Heart right ventricle (tissue), 16 donors: Measurements from ENCODE around the gene PFKFB2. TPM values are rescaled to one million over a fixed set of nuclear protein-coding genes. Genes with fewer than 3 reads are reported as not detected.

Experiments
- ATAC-seq, 8 donors: fragments of 200-7000 bp; cut with Tn5 transposase; one replicate each; pipeline ENCODE4 v1.9.1; 2020; ENCODE audit warnings: mild to moderate bottlenecking in 8 of 8, moderate library complexity in 8 of 8, moderate number of reproducible peaks in 1 of 8
- DNase-seq, 2 donors: peaks; one replicate each; pipeline ENCODE4 v3.0.0-alpha.2; 2020
- H3K27ac ChIP-seq, 10 donors: fragments of 200-600 bp; sonication (generic) in 2 of 10; one replicate each; pipeline versions ENCODE4 v1.5.0 to v1.8.0; 2020 to 2022; ENCODE audit warnings: mild to moderate bottlenecking in 3 of 10
- H3K27me3 ChIP-seq, 7 donors: fragments of 200-600 bp; one replicate each; pipeline ENCODE4 v1.8.0; 2021 to 2022; ENCODE audit warnings: mild to moderate bottlenecking in 2 of 7
- H3K36me3 ChIP-seq, 9 donors: fragments of 200-600 bp; sonication (generic) in 1 of 9; one replicate each; pipeline versions ENCODE4 v1.5.0 to v1.8.0; 2020 to 2022; ENCODE audit warnings: mild to moderate bottlenecking in 2 of 9
- H3K4me1 ChIP-seq, 9 donors: fragments of 200-600 bp; sonication (generic) in 1 of 9; one replicate each; pipeline versions ENCODE4 v1.5.0 to v1.8.0; 2020 to 2022; ENCODE audit warnings: mild to moderate bottlenecking in 4 of 9
- H3K4me3 ChIP-seq, 10 donors: fragments of 200-600 bp; sonication (generic) in 2 of 10; one replicate each; pipeline versions ENCODE4 v1.5.0 to v1.8.0; 2020 to 2022; ENCODE audit warnings: mild to moderate bottlenecking in 7 of 10, moderate library complexity in 2 of 10
- H3K9me3 ChIP-seq, 11 donors: fragments of 200-600 bp in 10 of 11; sonication (generic) in 2 of 11; one replicate each; pipeline versions ENCODE4 v1.5.0 to v1.8.0; 2013 to 2022; ENCODE audit warnings: mild to moderate bottlenecking in 2 of 11, control low read depth in 1 of 11, moderate library complexity in 1 of 11
- WGBS, 2 donors: extraction: QIAGEN DNeasy Blood & Tissue Kit; methylation state at CpG; one replicate each; pipeline ENCODE4 v1.1.7; 2013; ENCODE audit warnings: inconsistent platforms in 1 of 2; 5-methylcytosine and 5-hydroxymethylcytosine counted together
- intact Hi-C, 10 donors: fragments of 100-400 bp; cut with DNase I; formaldehyde crosslinking; loops; one replicate each; pipeline versions ENCODE4 v1.11.1 to v1.14.2; 2022
- polyA plus RNA-seq, 2 donors: library from polyadenylated mRNA; stranded (reverse); fragments of 200-250 nt; gene quantifications; one replicate each; pipeline ENCODE4 v1.2.3, GENCODE V29; 2013
- total RNA-seq, 10 donors: library from RNA; stranded (reverse); fragmentation: NEBNext Ultra II Directional in 3 of 10; extraction: Animal tissue kit (Norgen Biotek cat#: 25700) in 3 of 10; gene quantifications; one replicate each; pipeline versions ENCODE4 v1.2.1 to v1.2.4, GENCODE V29; 2021 to 2023
- TF ChIP-seq, protein P1 (sequence below), 9 donors: fragments of 200-600 bp; sonication (generic) in 2 of 9; IDR thresholded peaks; one replicate each; pipeline versions ENCODE4 v1.5.0 to v1.8.0; 2021 to 2022; ENCODE audit warnings: antibody characterized with exemption in 9 of 9, mild to moderate bottlenecking in 5 of 9, moderate library complexity in 1 of 9
- donor health status: Arrhythmogenic right ventricular cardiomyopathy.
- donor health status: ischemic (EF 13 %, LVEDD 7.1; RV severe dilation, severe dysfunction).
- donor health status: healthy with polysubstance abuse.
- donor health status: DM: no; HTN: yes; CAD: no.
- donor health status: DM: no; HTN: no; CAD: no.
- donor health status: ischemic (EF 25% LVEDD 6.9; RV normal size, moderate dysfunction).
- donor health status: ischemic (EF 25% LVEDD 5.7; RV mildly dilated, moderate dysfunction).
- donor health status: healthy.
- donor health status: DM: yes; HTN: yes; CAD: no.
- donor health status: Ischemic cardiomyopathy.
- donor health status: ischemic (EF 35%, LVEDD 5.7; RV mildly dilated, moderate dysfunction).
- donor health status: nonischemic (EF 11% LVEDD 7.7; RV severe dilation, severe dysfunction).
- donor health status: DM: yes; HTN: yes; CAD: no.
- donor health status: PGD.
- donor health status: ischemic (EF 29% LVEDD 5.4; RV normal size, mild dysfunction).
- donor health status: nonischemic (EF 23%, LVEDD 6.1; RV moderate dilation, normal function).

The PFKFB2 gene
- total and polyA plus RNA-seq, 12 donors: 5.2 to 161 (median 69.2) TPM

DNA sequence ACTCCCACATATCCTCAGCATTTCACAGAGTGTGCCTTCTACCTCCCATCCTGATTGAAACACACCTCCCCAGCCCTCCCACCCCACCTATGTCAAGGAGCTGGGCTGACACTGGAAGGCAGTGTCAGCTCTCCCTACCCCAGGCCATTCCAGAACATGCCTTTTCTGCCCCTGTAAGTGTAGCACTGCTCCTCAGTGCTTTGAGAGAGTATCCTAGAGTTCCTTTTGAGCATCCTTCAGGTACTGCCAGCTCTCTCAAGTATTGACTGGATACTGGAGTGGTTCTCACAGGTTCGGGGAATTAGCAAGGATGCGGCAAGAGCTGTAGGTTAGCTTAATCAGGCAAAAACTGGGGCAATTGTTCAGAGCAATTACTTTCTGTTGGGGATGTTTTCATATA, 42.3 kb upstream of the PFKFB2 start:
- Histone ChIP-seq H3K9me3 (no peaks in the 10 kb centered on the region), H3K27ac (no peak overlapping the region), H3K36me3 (no peaks in the 10 kb centered on the region), H3K4me1 (no peaks in the 10 kb centered on the region), H3K27me3 (peaks cover 0 to 6% (median 0%) of the 10 kb centered on the region in 7 donors), H3K4me3 (no peak overlapping the region)
- intact Hi-C loops: no loop called here
- TF ChIP-seq, protein P1, sequence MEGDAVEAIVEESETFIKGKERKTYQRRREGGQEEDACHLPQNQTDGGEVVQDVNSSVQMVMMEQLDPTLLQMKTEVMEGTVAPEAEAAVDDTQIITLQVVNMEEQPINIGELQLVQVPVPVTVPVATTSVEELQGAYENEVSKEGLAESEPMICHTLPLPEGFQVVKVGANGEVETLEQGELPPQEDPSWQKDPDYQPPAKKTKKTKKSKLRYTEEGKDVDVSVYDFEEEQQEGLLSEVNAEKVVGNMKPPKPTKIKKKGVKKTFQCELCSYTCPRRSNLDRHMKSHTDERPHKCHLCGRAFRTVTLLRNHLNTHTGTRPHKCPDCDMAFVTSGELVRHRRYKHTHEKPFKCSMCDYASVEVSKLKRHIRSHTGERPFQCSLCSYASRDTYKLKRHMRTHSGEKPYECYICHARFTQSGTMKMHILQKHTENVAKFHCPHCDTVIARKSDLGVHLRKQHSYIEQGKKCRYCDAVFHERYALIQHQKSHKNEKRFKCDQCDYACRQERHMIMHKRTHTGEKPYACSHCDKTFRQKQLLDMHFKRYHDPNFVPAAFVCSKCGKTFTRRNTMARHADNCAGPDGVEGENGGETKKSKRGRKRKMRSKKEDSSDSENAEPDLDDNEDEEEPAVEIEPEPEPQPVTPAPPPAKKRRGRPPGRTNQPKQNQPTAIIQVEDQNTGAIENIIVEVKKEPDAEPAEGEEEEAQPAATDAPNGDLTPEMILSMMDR (IDR thresholded peaks at IDR 0.05): no peak
- ATAC-seq (no peak), DNase-seq (no peak)
- WGBS, 2 donors: 94 to 100% methylated on average over 2 of the region's 2 CpGs

- Histone ChIP-seq H3K4me1 (peaks cover 0 to 11% (median 0%) of the 10 kb centered on the region in 9 donors), H3K36me3 (no peaks in the 10 kb centered on the region), H3K4me3 (no peak overlapping the region), H3K27me3 (peaks cover 0 to 6% (median 0%) of the 10 kb centered on the region in 7 donors), H3K9me3 (no peaks in the 10 kb centered on the region), H3K27ac (no peak overlapping the region)
- intact Hi-C loops: no loop called here
- DNase-seq: no peak
- TF ChIP-seq, protein P1 (IDR thresholded peaks at IDR 0.05): no peak
- 66 to 73% methylated on average over 6 of the region's 6 CpGs for WGBS, 2 donors
- no peak for ATAC-seq
Observed at GRCh38 chr1:207013321-207014085, 39.6 kb upstream of the PFKFB2 start.

DNA sequence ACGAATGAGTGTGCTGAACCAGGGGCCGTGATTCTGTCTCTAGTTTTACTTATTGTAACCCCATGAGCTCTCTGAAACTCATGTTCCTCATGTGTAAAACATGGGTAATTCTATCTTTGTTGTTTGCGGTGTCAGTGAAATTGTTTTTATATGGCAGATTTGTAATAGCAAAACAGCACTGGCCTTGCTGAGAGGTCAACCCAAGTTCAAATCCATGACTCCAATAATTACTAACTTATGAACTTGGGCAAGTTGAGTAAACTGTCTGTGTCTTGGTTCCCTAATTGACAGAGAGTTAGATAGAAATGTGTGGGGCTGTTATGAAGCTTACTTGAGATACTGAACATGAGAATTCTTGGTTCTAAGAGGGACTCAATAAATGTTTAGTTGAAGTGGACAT, 38.3 kb upstream of the PFKFB2 start:
- Histone ChIP-seq H3K4me1 (peaks cover 0 to 11% (median 0%) of the 10 kb centered on the region in 9 donors), H3K27me3 (peaks cover 0 to 6% (median 0%) of the 10 kb centered on the region in 7 donors), H3K4me3 (no peak overlapping the region), H3K27ac (no peak overlapping the region), H3K36me3 (no peaks in the 10 kb centered on the region), H3K9me3 (no peaks in the 10 kb centered on the region)
- 88 to 96% methylated on average over 3 of the region's 3 CpGs for WGBS, 2 donors
- DNase-seq (no peak), ATAC-seq (no peak)
- TF ChIP-seq, protein P1 (IDR thresholded peaks at IDR 0.05): no peak
- intact Hi-C loops: no loop called here

DNA sequence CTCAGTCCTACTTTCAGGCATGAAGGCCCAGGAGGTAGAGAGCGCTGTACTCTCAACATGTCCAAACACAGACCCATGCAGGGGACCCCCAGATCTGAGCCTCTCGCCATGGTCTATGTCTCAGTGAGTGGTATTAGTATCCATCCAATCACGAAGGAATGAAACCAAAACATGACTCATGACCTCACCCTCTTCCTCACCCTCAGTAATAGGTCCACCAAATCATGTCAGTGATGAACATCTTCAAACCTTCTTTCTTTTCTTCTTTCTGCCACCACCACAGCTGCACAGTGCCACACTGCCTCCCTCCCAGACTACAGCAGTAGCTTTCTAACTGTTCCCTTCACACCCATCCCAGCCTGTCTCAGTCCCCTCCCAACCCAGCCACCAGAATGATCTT, 37.3 kb upstream of the PFKFB2 start:
- Histone ChIP-seq H3K4me3 (no peak overlapping the region), H3K9me3 (no peaks in the 10 kb centered on the region), H3K4me1 (peaks cover 0 to 11% (median 0%) of the 10 kb centered on the region in 9 donors), H3K36me3 (no peaks in the 10 kb centered on the region), H3K27ac (no peak overlapping the region), H3K27me3 (peaks cover 0 to 6% (median 0%) of the 10 kb centered on the region in 7 donors)
- WGBS, 2 donors: 86 to 93% methylated on average over 3 of the region's 3 CpGs
- no peak for DNase-seq
- TF ChIP-seq, protein P1 (IDR thresholded peaks at IDR 0.05): no peak
- intact Hi-C loops: no loop called here
- ATAC-seq: no peak
